HEK293 (cell line): Measurements from ENCODE around the gene XIAP.

Source experiments
- CTCF ChIA-PET: fragments of 350-600 bp; formaldehyde crosslinking; extraction: SDS; loops from one replicate; lab custom pipeline; 2021; ENCODE audit warnings: antibody characterized with exemption; lab: Yijun Ruan, JAX
- POLR2A ChIA-PET: fragments of 300-600 bp; formaldehyde crosslinking; extraction: SDS; loops from one replicate; lab custom pipeline; 2020; ENCODE audit warnings: antibody characterized with exemption, inconsistent platforms; lab: Yijun Ruan, JAX
- H3K27ac ChIP-seq: fragments of 200-500 bp; sonication (Bioruptor generic); 2 replicates; pipeline ENCODE4 v1.5.1; 2014; ENCODE audit warnings: low read depth, low read length, control low read depth, inconsistent platforms; ENCODE audit errors: extremely low read depth
- H3K36me3 ChIP-seq, 2 experiments: fragments of 200-500 bp in 1 of 2; sonication (Bioruptor generic) in 1 of 2; 1 replicate in 1 of 2; 2 replicates in 1 of 2; pipeline ENCODE4 v1.5.1; 2014 to 2017; ENCODE audit warnings: inconsistent platforms in 2 of 2, low read length in 2 of 2; ENCODE audit not compliant: control insufficient read depth in 2 of 2, insufficient read depth in 1 of 2
- H3K4me1 ChIP-seq: fragments of 200-500 bp; sonication (Bioruptor generic); 2 replicates; pipeline ENCODE4 v1.5.1; 2014; ENCODE audit warnings: mild to moderate bottlenecking, low read length, inconsistent platforms; ENCODE audit not compliant: control insufficient read depth, insufficient read depth
- H3K4me3 ChIP-seq: 2 replicates; pipeline ENCODE4 v1.5.1; 2011; ENCODE audit warnings: low read depth, mild to moderate bottlenecking, control low read depth, low read length, moderate library complexity
- H3K9me3 ChIP-seq: fragments of 200-500 bp; sonication (Bioruptor generic); 2 replicates; pipeline ENCODE4 v1.5.1; 2014; ENCODE audit warnings: low read depth, low read length, inconsistent platforms; ENCODE audit not compliant: control insufficient read depth, insufficient read depth
- GLI4 ChIP-seq: fragments of 450-650 bp; formaldehyde crosslinking; IDR thresholded peaks from 2 replicates; pipeline ENCODE4 v1.5.1; 2016; ENCODE audit warnings: missing biosample characterization, missing genetic modification characterization
- GLIS2 ChIP-seq: fragments of 450-650 bp; formaldehyde crosslinking; IDR thresholded peaks from 2 replicates; pipeline ENCODE4 v1.5.1; 2016; ENCODE audit warnings: missing biosample characterization, missing genetic modification characterization
- IKZF3 ChIP-seq: fragments of 450-650 bp; IDR thresholded peaks from 2 replicates; pipeline ENCODE4 v1.5.0; 2018; ENCODE audit warnings: missing biosample characterization, mild to moderate bottlenecking, missing genetic modification characterization, moderate library complexity
- INSM2 ChIP-seq: fragments of 450-650 bp; formaldehyde crosslinking; IDR thresholded peaks from 2 replicates; pipeline ENCODE4 v1.5.1; 2016; ENCODE audit warnings: missing biosample characterization, missing genetic modification characterization
- KLF1 ChIP-seq: fragments of 450-650 bp; formaldehyde crosslinking; IDR thresholded peaks from 2 replicates; pipeline ENCODE4 v1.5.1; 2016; ENCODE audit warnings: missing biosample characterization, missing genetic modification characterization
- KLF8 ChIP-seq: fragments of 450-650 bp; formaldehyde crosslinking; IDR thresholded peaks from 2 replicates; pipeline ENCODE4 v1.5.1; 2016; ENCODE audit warnings: missing biosample characterization, missing genetic modification characterization
- OVOL3 ChIP-seq: fragments of 450-650 bp; formaldehyde crosslinking; IDR thresholded peaks from 2 replicates; pipeline ENCODE4 v1.5.1; 2016; ENCODE audit warnings: missing biosample characterization, missing genetic modification characterization
- PATZ1 ChIP-seq: fragments of 450-650 bp; formaldehyde crosslinking; IDR thresholded peaks from 2 replicates; pipeline ENCODE4 v1.5.1; 2016; ENCODE audit warnings: missing biosample characterization, missing genetic modification characterization
- RBAK ChIP-seq: fragments of 450-650 bp; formaldehyde crosslinking; IDR thresholded peaks from 2 replicates; pipeline ENCODE4 v1.5.1; 2016; ENCODE audit warnings: missing biosample characterization, missing genetic modification characterization
- ZBTB1 ChIP-seq: fragments of 450-650 bp; formaldehyde crosslinking; IDR thresholded peaks from 2 replicates; pipeline ENCODE4 v1.5.1; 2016; ENCODE audit warnings: missing biosample characterization, missing genetic modification characterization
- ZBTB6 ChIP-seq: fragments of 450-650 bp; formaldehyde crosslinking; IDR thresholded peaks from 2 replicates; pipeline ENCODE4 v1.5.1; 2017; ENCODE audit warnings: missing biosample characterization, missing genetic modification characterization
- ZBTB8A ChIP-seq: fragments of 450-650 bp; formaldehyde crosslinking; IDR thresholded peaks from 2 replicates; pipeline ENCODE4 v1.5.1; 2016; ENCODE audit warnings: missing biosample characterization, missing genetic modification characterization
- ZFP3 ChIP-seq: fragments of 450-650 bp; formaldehyde crosslinking; IDR thresholded peaks from 2 replicates; pipeline ENCODE4 v1.5.1; 2016; ENCODE audit warnings: low read depth, missing biosample characterization, missing genetic modification characterization
- ZNF114 ChIP-seq: fragments of 450-650 bp; formaldehyde crosslinking; IDR thresholded peaks from 2 replicates; pipeline ENCODE4 v1.5.0; 2017; ENCODE audit warnings: missing biosample characterization, missing genetic modification characterization
- ZNF18 ChIP-seq: fragments of 450-650 bp; formaldehyde crosslinking; IDR thresholded peaks from 2 replicates; pipeline ENCODE4 v1.5.1; 2016; ENCODE audit warnings: missing biosample characterization, missing genetic modification characterization
- ZNF24 ChIP-seq: fragments of 450-650 bp; formaldehyde crosslinking; IDR thresholded peaks from 2 replicates; pipeline ENCODE4 v1.5.1; 2016; ENCODE audit warnings: missing biosample characterization, missing genetic modification characterization
- ZNF350 ChIP-seq: fragments of 450-650 bp; formaldehyde crosslinking; IDR thresholded peaks from 2 replicates; pipeline ENCODE4 v1.5.0; 2017; ENCODE audit warnings: missing biosample characterization, mild to moderate bottlenecking, missing genetic modification characterization
- ZNF354C ChIP-seq: fragments of 450-650 bp; formaldehyde crosslinking; IDR thresholded peaks from 2 replicates; pipeline ENCODE4 v1.5.1; 2016; ENCODE audit warnings: missing biosample characterization, missing genetic modification characterization, low read depth, borderline replicate concordance
- ZNF366 ChIP-seq: fragments of 450-650 bp; formaldehyde crosslinking; conservative IDR thresholded peaks from 2 replicates; pipeline ENCODE4 v1.5.1; 2016; ENCODE audit warnings: missing biosample characterization, missing genetic modification characterization
- ZNF48 ChIP-seq: fragments of 450-650 bp; formaldehyde crosslinking; IDR thresholded peaks from 2 replicates; pipeline ENCODE4 v1.5.1; 2016; ENCODE audit warnings: missing biosample characterization, missing genetic modification characterization
- ZNF530 ChIP-seq: fragments of 450-650 bp; formaldehyde crosslinking; IDR thresholded peaks from 2 replicates; pipeline ENCODE4 v1.5.1; 2016; ENCODE audit warnings: low read depth, missing biosample characterization, missing genetic modification characterization
- ZNF544 ChIP-seq: fragments of 450-650 bp; formaldehyde crosslinking; IDR thresholded peaks from 2 replicates; pipeline ENCODE4 v1.5.0; 2017; ENCODE audit warnings: missing biosample characterization, missing genetic modification characterization
- ZNF585B ChIP-seq: fragments of 450-650 bp; formaldehyde crosslinking; IDR thresholded peaks from 2 replicates; pipeline ENCODE4 v1.5.1; 2016; ENCODE audit warnings: missing biosample characterization, missing genetic modification characterization
- ZNF626 ChIP-seq: fragments of 450-650 bp; sonication (Bioruptor Pico); formaldehyde crosslinking; IDR thresholded peaks from 2 replicates; pipeline ENCODE4 v1.5.1; 2018; ENCODE audit warnings: missing biosample characterization, missing genetic modification characterization, inconsistent platforms
- ZNF776 ChIP-seq: fragments of 450-650 bp; formaldehyde crosslinking; IDR thresholded peaks from 2 replicates; pipeline ENCODE4 v1.5.0; 2017; ENCODE audit warnings: missing biosample characterization, missing genetic modification characterization, borderline replicate concordance
- ZNF791 ChIP-seq: fragments of 450-650 bp; formaldehyde crosslinking; IDR thresholded peaks from 2 replicates; pipeline ENCODE4 v1.5.1; 2016; ENCODE audit warnings: missing biosample characterization, missing genetic modification characterization
- ZSCAN16 ChIP-seq: fragments of 450-650 bp; formaldehyde crosslinking; IDR thresholded peaks from 2 replicates; pipeline ENCODE4 v1.5.1; 2016; ENCODE audit warnings: missing biosample characterization, missing genetic modification characterization

Gene XIAP

GRCh38 chrX:123961268-123962005 is 101.6 kb downstream of the XIAP start, which contains the start of gene STAG2 (continued):
- no peak; the same call in 1 of the 2 replicates for TF ChIP-seq INSM2 (tag by site-specific recombination)

- peak overlapping the region; percentile 99 for H3K27ac ChIP-seq
- H3K9me3 ChIP-seq = no peaks in the 10 kb centered on the region
- H3K4me1 ChIP-seq = no peaks in the 10 kb centered on the region
- POLR2A ChIA-PET = interaction anchor here (0.6 to 0.8 kb wide), 4 partner anchors 88 to 129 kb away, joined by 3 to 7 read pairs (median 4); no protein-coding TSS in a partner anchor
- peak overlapping the region; percentile 53 for H3K4me3 ChIP-seq
- CTCF ChIA-PET = interaction anchor here (1.8 kb wide), 1 partner anchor 14 kb away, joined by 4 read pairs; no protein-coding TSS in a partner anchor
- no peaks in the 10 kb centered on the region; a peak in 1 of 3 replicates for H3K36me3 ChIP-seq
- TF ChIP-seq ZNF114 = no peak
- TF ChIP-seq ZBTB1 (tag by site-specific recombination) = no peak
- TF ChIP-seq ZNF354C (tag by site-specific recombination) = no peak
- TF ChIP-seq OVOL3 (tag by site-specific recombination) = no peak
- TF ChIP-seq ZBTB6 = no peak
- TF ChIP-seq ZNF48 (tag by site-specific recombination) = no peak
- TF ChIP-seq ZFP3 (tag by site-specific recombination) = no peak
- no peak for TF ChIP-seq GLI4 (tag by site-specific recombination)
- no peak for TF ChIP-seq ZNF24 (tag by site-specific recombination)
- peak; percentile 39 for TF ChIP-seq ZNF366 (tag by site-specific recombination)
- TF ChIP-seq ZNF544 (tag by site-specific recombination) = no peak
- peak; percentile 18; the same call in 1 of the 2 replicates for TF ChIP-seq IKZF3 (tag by site-specific recombination)
- no peak for TF ChIP-seq ZNF791 (tag by site-specific recombination)
- TF ChIP-seq KLF1 (tag by site-specific recombination) = no peak
- TF ChIP-seq KLF8 (tag by site-specific recombination) = no peak
- no peak for TF ChIP-seq ZNF626
- TF ChIP-seq PATZ1 (tag by site-specific recombination) = no peak; the same call in 1 of the 2 replicates
- no peak for TF ChIP-seq RBAK (tag by site-specific recombination)
- no peak for TF ChIP-seq ZSCAN16 (tag by site-specific recombination)
- TF ChIP-seq ZNF350 = no peak
- TF ChIP-seq INSM2 (tag by site-specific recombination) = 0 out of 2 replicates have a peak, but pooled peaks have one; percentile 31
- no peak for TF ChIP-seq ZBTB8A (tag by site-specific recombination)
- no peak for TF ChIP-seq ZNF585B
- no peak for TF ChIP-seq GLIS2 (tag by site-specific recombination)
- TF ChIP-seq ZNF530 = no peak
- TF ChIP-seq ZNF776 (tag by site-specific recombination) = no peak
- 0 out of 2 replicates have a peak, but pooled peaks have one; percentile 5 for TF ChIP-seq ZNF18 (tag by site-specific recombination)
Measured at GRCh38 chrX:123962006-123962467, 102.2 kb downstream of the XIAP start.
